Measurements from ENCODE around the gene MLIP. TPM values are rescaled to one million over a fixed set of nuclear protein-coding genes. Genes with fewer than 3 reads are reported as not detected.

The MLIP gene
- total RNA-seq, 3 donors from 2014 or later (not counting 1 experiment from before 2014, with no cell fraction given), result not detected

DNA sequence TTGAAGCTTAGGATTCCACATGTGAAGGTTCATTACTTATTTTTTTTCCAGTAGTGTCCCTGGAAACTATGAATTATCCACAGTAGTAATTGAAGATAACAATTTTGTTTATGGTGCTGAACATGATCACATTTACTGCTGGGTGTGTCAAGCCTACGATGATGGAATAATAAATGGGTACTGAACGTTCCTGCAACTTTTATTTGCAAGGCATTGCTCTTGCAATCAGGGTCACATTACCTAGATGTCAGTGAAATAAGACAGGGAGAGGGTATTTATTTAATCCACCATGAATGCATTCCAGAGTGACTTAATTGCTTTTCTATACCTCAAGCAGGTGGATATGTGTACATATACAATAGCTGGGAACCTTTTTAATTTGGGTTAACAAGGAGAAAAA lies 27.0 kb upstream of the MLIP start:
- Histone ChIP-seq H3K4me3 (ENCODE audit: low read length) (no peak overlapping the region), H3K27me3 (ENCODE audit: control insufficient read depth, insufficient read depth, low read length) (no peaks in the 10 kb centered on the region), H3K9me3 (ENCODE audit: control insufficient read depth, insufficient read depth, low read length) (no peaks in the 10 kb centered on the region), H3K4me1 (ENCODE audit: control insufficient read depth, insufficient read depth, low read length) (no peaks in the 10 kb centered on the region), H3K27ac (ENCODE audit: low read length) (no peak overlapping the region), H3K36me3 (ENCODE audit: control insufficient read depth, insufficient read depth, low read length) (no peaks in the 10 kb centered on the region)
- Mint-ChIP-seq H3K4me3 (no peak overlapping the region), H3K9me3 (peaks cover 0 to 2% of the 10 kb centered on the region in 2 donors), H3K27ac (no peak overlapping the region), H3K27me3 (ENCODE audit: low read depth in 2 of 2) (no peaks in the 10 kb centered on the region), H3K4me1 (no peaks in the 10 kb centered on the region), H3K36me3 (no peaks in the 10 kb centered on the region)
- ATAC-seq (no peak), DNase-seq (no peak)
- TF ChIP-seq, protein P1, sequence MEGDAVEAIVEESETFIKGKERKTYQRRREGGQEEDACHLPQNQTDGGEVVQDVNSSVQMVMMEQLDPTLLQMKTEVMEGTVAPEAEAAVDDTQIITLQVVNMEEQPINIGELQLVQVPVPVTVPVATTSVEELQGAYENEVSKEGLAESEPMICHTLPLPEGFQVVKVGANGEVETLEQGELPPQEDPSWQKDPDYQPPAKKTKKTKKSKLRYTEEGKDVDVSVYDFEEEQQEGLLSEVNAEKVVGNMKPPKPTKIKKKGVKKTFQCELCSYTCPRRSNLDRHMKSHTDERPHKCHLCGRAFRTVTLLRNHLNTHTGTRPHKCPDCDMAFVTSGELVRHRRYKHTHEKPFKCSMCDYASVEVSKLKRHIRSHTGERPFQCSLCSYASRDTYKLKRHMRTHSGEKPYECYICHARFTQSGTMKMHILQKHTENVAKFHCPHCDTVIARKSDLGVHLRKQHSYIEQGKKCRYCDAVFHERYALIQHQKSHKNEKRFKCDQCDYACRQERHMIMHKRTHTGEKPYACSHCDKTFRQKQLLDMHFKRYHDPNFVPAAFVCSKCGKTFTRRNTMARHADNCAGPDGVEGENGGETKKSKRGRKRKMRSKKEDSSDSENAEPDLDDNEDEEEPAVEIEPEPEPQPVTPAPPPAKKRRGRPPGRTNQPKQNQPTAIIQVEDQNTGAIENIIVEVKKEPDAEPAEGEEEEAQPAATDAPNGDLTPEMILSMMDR (IDR thresholded peaks at IDR 0.05), result no peak
- WGBS (ENCODE audit: insufficient coverage), result 91% methylated on average over 2 of the region's 2 CpGs
- intact Hi-C loops (cut with micrococcal nuclease), result no loop called here

DNA sequence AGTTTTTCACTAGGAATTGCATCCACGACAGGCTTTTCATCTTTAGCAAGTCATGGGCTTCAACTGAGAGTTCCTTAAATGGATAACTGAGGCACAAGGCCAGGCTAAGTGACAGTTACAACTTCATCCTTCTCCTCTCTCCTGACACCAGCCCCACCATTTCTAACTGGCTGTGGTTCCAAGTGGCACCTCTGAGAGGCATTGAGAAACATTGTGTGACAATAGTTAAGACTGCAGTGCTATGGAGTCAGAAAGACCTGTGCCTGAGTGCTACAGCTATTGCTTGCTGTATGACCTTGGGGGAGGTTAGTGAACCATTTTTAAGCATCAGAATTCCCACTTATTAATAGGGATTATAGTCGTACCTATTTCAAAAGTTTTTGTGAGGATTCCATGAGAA lies 26.2 kb upstream of the MLIP start:
- H3K4me3 Mint-ChIP-seq, result no peak overlapping the region
- TF ChIP-seq, protein P1 (IDR thresholded peaks at IDR 0.05), result no peak
- 0% methylated on average over 1 of the region's 2 CpGs for WGBS (ENCODE audit: insufficient coverage)
- no peaks in the 10 kb centered on the region for H3K27me3 Mint-ChIP-seq (ENCODE audit: low read depth in 2 of 2)
- H3K36me3 Mint-ChIP-seq, result no peaks in the 10 kb centered on the region
- H3K4me1 Mint-ChIP-seq, result no peaks in the 10 kb centered on the region
- H3K27ac Mint-ChIP-seq, result no peak overlapping the region
- no peak for ATAC-seq
- no peaks in the 10 kb centered on the region for H3K9me3 Mint-ChIP-seq
- Histone ChIP-seq H3K36me3 (ENCODE audit: control insufficient read depth, insufficient read depth, low read length) (no peaks in the 10 kb centered on the region), H3K9me3 (ENCODE audit: control insufficient read depth, insufficient read depth, low read length) (no peaks in the 10 kb centered on the region), H3K27ac (ENCODE audit: low read length) (no peak overlapping the region), H3K4me1 (ENCODE audit: control insufficient read depth, insufficient read depth, low read length) (no peaks in the 10 kb centered on the region), H3K27me3 (ENCODE audit: control insufficient read depth, insufficient read depth, low read length) (no peaks in the 10 kb centered on the region), H3K4me3 (ENCODE audit: low read length) (no peak overlapping the region)
- no peak for DNase-seq
- intact Hi-C loops (cut with micrococcal nuclease), result no loop called here

DNA sequence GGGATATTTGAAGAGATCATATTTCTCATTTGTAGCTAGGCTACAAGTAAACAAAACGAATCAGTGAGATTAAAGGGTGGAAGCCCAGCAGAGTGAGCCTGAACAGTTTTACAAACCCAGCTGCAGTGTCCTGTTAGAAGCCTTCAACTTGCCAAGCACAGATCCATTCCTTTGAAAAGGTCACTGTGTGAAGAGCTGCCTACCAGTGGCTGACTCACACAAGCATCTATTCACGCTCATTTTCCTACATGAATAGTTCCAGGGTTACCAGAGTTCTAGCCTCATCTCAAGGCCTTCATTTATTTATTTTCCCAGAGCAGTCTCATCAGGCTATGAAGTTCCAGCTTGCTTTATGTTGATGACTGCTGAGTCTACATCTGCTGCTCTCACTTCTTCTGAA lies 25.7 kb upstream of the MLIP start:
- DNase-seq (no peak), ATAC-seq (no peak)
- Mint-ChIP-seq H3K27ac (no peak overlapping the region), H3K27me3 (ENCODE audit: low read depth in 2 of 2) (no peaks in the 10 kb centered on the region), H3K9me3 (no peaks in the 10 kb centered on the region), H3K4me3 (no peak overlapping the region), H3K36me3 (no peaks in the 10 kb centered on the region), H3K4me1 (no peaks in the 10 kb centered on the region)
- 58% methylated on average over 2 of the region's 2 CpGs for WGBS (ENCODE audit: insufficient coverage)
- Histone ChIP-seq H3K27me3 (ENCODE audit: control insufficient read depth, insufficient read depth, low read length) (no peaks in the 10 kb centered on the region), H3K36me3 (ENCODE audit: control insufficient read depth, insufficient read depth, low read length) (no peaks in the 10 kb centered on the region), H3K27ac (ENCODE audit: low read length) (no peak overlapping the region), H3K9me3 (ENCODE audit: control insufficient read depth, insufficient read depth, low read length) (no peaks in the 10 kb centered on the region), H3K4me1 (ENCODE audit: control insufficient read depth, insufficient read depth, low read length) (no peaks in the 10 kb centered on the region), H3K4me3 (ENCODE audit: low read length) (no peak overlapping the region)
- intact Hi-C loops (cut with micrococcal nuclease), result no loop called here
- TF ChIP-seq, protein P1 (IDR thresholded peaks at IDR 0.05), result no peak

DNA sequence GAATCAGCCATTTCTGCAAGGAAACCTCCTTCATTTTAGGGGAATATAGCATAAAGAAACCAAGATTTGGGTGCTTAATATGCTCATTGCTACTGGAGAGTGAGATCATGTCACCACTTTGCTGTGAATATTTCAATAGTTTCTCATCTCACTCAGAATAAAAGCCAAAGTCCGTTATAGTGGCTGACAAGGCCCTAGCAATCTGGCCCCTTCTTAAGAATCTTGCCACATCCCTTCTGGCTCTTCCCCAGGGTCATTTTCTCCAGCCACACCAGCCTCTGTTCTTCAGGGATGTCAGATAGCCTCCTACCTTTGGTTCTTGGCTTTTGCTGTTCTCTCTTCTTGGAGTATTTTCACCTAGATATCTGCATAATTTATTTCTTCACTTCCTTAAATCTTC lies 24.8 kb upstream of the MLIP start:
- TF ChIP-seq, protein P1 (IDR thresholded peaks at IDR 0.05), result no peak
- no peak overlapping the region for H3K4me3 Mint-ChIP-seq
- H3K4me1 Mint-ChIP-seq, result no peaks in the 10 kb centered on the region
- DNase-seq, result no peak
- no peaks in the 10 kb centered on the region for H3K9me3 Mint-ChIP-seq
- no peaks in the 10 kb centered on the region for H3K4me1 ChIP-seq (ENCODE audit: control insufficient read depth, insufficient read depth, low read length)
- intact Hi-C loops (cut with micrococcal nuclease), result no loop called here
- no peaks in the 10 kb centered on the region for H3K36me3 ChIP-seq (ENCODE audit: control insufficient read depth, insufficient read depth, low read length)
- 77% methylated on average over 1 of the region's 1 CpG for WGBS (ENCODE audit: insufficient coverage)
- H3K27ac Mint-ChIP-seq, result no peak overlapping the region
- no peaks in the 10 kb centered on the region for H3K27me3 ChIP-seq (ENCODE audit: control insufficient read depth, insufficient read depth, low read length)
- no peak for ATAC-seq
- H3K27me3 Mint-ChIP-seq (ENCODE audit: low read depth in 2 of 2), result no peaks in the 10 kb centered on the region
- H3K4me3 ChIP-seq (ENCODE audit: low read length), result no peak overlapping the region
- no peak overlapping the region for H3K27ac ChIP-seq (ENCODE audit: low read length)
- no peaks in the 10 kb centered on the region for H3K36me3 Mint-ChIP-seq
- H3K9me3 ChIP-seq (ENCODE audit: control insufficient read depth, insufficient read depth, low read length), result no peaks in the 10 kb centered on the region
